ENCODE results near the gene ZNF333.

DNA sequence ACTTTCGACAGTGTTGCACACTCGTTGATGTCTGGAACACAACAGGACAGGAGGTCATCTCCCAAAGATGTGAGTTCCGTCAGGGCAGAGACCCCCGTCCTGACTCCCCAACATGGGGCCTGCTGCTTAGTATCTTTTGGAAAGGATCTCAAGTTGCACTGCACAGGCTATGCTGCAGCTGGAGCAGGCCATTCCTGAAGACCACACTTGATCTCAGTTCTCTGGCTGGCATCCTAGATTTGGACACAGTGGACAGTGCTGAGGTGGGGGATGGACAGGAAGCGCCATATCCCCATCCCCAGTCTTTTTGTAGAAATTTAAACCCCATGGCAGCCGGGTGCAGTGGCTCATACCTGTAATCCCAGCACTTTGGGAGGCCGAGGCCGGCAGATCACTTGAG, 82.6 kb downstream of the ZNF333 start:
- TF ChIP-seq, protein P1, sequence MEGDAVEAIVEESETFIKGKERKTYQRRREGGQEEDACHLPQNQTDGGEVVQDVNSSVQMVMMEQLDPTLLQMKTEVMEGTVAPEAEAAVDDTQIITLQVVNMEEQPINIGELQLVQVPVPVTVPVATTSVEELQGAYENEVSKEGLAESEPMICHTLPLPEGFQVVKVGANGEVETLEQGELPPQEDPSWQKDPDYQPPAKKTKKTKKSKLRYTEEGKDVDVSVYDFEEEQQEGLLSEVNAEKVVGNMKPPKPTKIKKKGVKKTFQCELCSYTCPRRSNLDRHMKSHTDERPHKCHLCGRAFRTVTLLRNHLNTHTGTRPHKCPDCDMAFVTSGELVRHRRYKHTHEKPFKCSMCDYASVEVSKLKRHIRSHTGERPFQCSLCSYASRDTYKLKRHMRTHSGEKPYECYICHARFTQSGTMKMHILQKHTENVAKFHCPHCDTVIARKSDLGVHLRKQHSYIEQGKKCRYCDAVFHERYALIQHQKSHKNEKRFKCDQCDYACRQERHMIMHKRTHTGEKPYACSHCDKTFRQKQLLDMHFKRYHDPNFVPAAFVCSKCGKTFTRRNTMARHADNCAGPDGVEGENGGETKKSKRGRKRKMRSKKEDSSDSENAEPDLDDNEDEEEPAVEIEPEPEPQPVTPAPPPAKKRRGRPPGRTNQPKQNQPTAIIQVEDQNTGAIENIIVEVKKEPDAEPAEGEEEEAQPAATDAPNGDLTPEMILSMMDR (IDR thresholded peaks at IDR 0.05), result no peak
- TF ChIP-seq EZH2phosphoT487 (IDR thresholded peaks at IDR 0.05) (no peak), EZH2 (IDR thresholded peaks at IDR 0.05) (no peak)
